HG03159 (cell line): ENCODE results near the gene RIMS4.
"Not testable (repeated sequence)": the region's sequence is repeated elsewhere in the genome, so short reads cannot be mapped to it uniquely, and the experiment has no call there.

Experiments used
- ATAC-seq: cut with Tn5 transposase; IDR thresholded peaks from one replicate; pipeline ENCODE4 v1.9.1; 2021; ENCODE audit warnings: mild to moderate bottlenecking, moderate library complexity; ENCODE audit not compliant: unreplicated experiment

Gene RIMS4

GRCh38 chr20:44765701-44766347, 44.5 kb downstream of the RIMS4 start:
- no peak for ATAC-seq

- ATAC-seq: no peak
Observed at GRCh38 chr20:44765091-44765490, 45.3 kb downstream of the RIMS4 start.

- ATAC-seq: not testable (repeated sequence)
Observed at GRCh38 chr20:44763798-44764197, 46.5 kb downstream of the RIMS4 start.

- ATAC-seq: no peak
Observed at GRCh38 chr20:44762466-44763140, 47.7 kb downstream of the RIMS4 start.

- no peak for ATAC-seq
Observed at GRCh38 chr20:44761423-44761822, 48.9 kb downstream of the RIMS4 start.

GRCh38 chr20:44759595-44759994, 50.8 kb downstream of the RIMS4 start:
- no peak for ATAC-seq

- ATAC-seq: no peak
Observed at GRCh38 chr20:44758247-44759101, 51.9 kb downstream of the RIMS4 start.

- ATAC-seq: no peak
Observed at GRCh38 chr20:44756956-44757355, 53.4 kb downstream of the RIMS4 start.

GRCh38 chr20:44756011-44756688, 54.2 kb downstream of the RIMS4 start:
- ATAC-seq: no peak

GRCh38 chr20:44754554-44754953, 55.8 kb downstream of the RIMS4 start:
- no peak for ATAC-seq

- no peak for ATAC-seq
Observed at GRCh38 chr20:44752099-44752931, 58.0 kb downstream of the RIMS4 start.

- no peak for ATAC-seq
Observed at GRCh38 chr20:44750081-44750805, 60.1 kb downstream of the RIMS4 start.

- no peak for ATAC-seq
Observed at GRCh38 chr20:44748005-44748370, 62.4 kb downstream of the RIMS4 start.

- no peak for ATAC-seq
Observed at GRCh38 chr20:44747166-44748004, 63.0 kb downstream of the RIMS4 start.

GRCh38 chr20:44746367-44747165, 63.8 kb downstream of the RIMS4 start:
- ATAC-seq: no peak

- ATAC-seq: no peak
Observed at GRCh38 chr20:44745598-44746366, 64.6 kb downstream of the RIMS4 start, which contains the start of gene KCNK15. Gene KCNK15 (plus strand): TSS chr20:44745865. CDS start chr20:44745911, 46 bp downstream.

GRCh38 chr20:44745122-44745597, 65.2 kb downstream of the RIMS4 start:
- ATAC-seq: no peak
